DND-41 (cell line): Measurements from ENCODE around the gene SUPT20H.

Source experiments
- ATAC-seq: fragments of 200-7000 bp; cut with Tn5 transposase; 3 replicates; pipeline ENCODE4 v1.9.1; 2021; ENCODE audit warnings: low read depth; ENCODE audit not compliant: insufficient read depth
- DNase-seq: peaks from one replicate; pipeline ENCODE4 v3.0.0-alpha.2; 2020
- H2AFZ ChIP-seq: 2 replicates; pipeline ENCODE4 v1.6.0; 2012; ENCODE audit warnings: low read depth, low read length
- H3K27ac ChIP-seq: 2 replicates; pipeline ENCODE4 v1.5.1; 2012; ENCODE audit warnings: low read length, inconsistent platforms
- H3K27me3 ChIP-seq: fragments of 200-600 bp; sonication (generic); 2 replicates; pipeline ENCODE4 v1.6.0; 2012; ENCODE audit warnings: low read length, mild to moderate bottlenecking, inconsistent platforms; ENCODE audit not compliant: insufficient read depth, poor library complexity
- H3K36me3 ChIP-seq: 2 replicates; pipeline ENCODE4 v1.5.1; 2012; ENCODE audit warnings: low read length, inconsistent platforms; ENCODE audit not compliant: insufficient read depth
- H3K4me1 ChIP-seq: 2 replicates; pipeline ENCODE4 v1.5.1; 2012; ENCODE audit warnings: mild to moderate bottlenecking, low read length; ENCODE audit not compliant: insufficient read depth
- H3K4me2 ChIP-seq: 2 replicates; pipeline ENCODE4 v1.6.0; 2012; ENCODE audit warnings: mild to moderate bottlenecking, moderate library complexity, low read length, inconsistent platforms; ENCODE audit not compliant: insufficient read depth
- H3K4me3 ChIP-seq, 2 experiments: fragments of 200-600 bp in 1 of 2; shearing (Covaris generic) in 1 of 2; 2 replicates each; pipeline ENCODE4 v1.5.1; 2012 to 2016; ENCODE audit warnings: inconsistent platforms in 2 of 2, low read length in 2 of 2, mild to moderate bottlenecking in 2 of 2, low read depth in 1 of 2, moderate library complexity in 1 of 2
- H3K79me2 ChIP-seq: 2 replicates; pipeline ENCODE4 v1.6.0; 2012; ENCODE audit warnings: low read length, inconsistent platforms; ENCODE audit not compliant: insufficient read depth
- H3K9ac ChIP-seq: 2 replicates; pipeline ENCODE4 v1.6.0; 2012; ENCODE audit warnings: low read depth, mild to moderate bottlenecking, inconsistent platforms, low read length, moderate library complexity
- H3K9me3 ChIP-seq: 2 replicates; pipeline ENCODE4 v1.5.1; 2012; ENCODE audit warnings: low read length, moderate library complexity, mild to moderate bottlenecking, inconsistent platforms; ENCODE audit not compliant: insufficient read depth, severe bottlenecking
- H4K20me1 ChIP-seq: 2 replicates; pipeline ENCODE4 v1.6.0; 2012; ENCODE audit warnings: low read length; ENCODE audit not compliant: insufficient read depth
- CTCF ChIP-seq: IDR thresholded peaks from 2 replicates; pipeline ENCODE4 v1.5.1; 2012; ENCODE audit warnings: borderline replicate concordance, low read length, moderate library complexity, mild to moderate bottlenecking; ENCODE audit not compliant: poor library complexity, severe bottlenecking; ENCODE audit errors: extremely low read depth
- EZH2 ChIP-seq: IDR thresholded peaks from 3 replicates; pipeline ENCODE4 v1.6.1; 2012; ENCODE audit warnings: borderline replicate concordance, low read depth, mild to moderate bottlenecking, moderate library complexity, low read length, inconsistent platforms; ENCODE audit not compliant: severe bottlenecking

SUPT20H gene

GRCh38 chr13:36986462-36987240 is 72.8 kb downstream of the SUPT20H start:
- no peaks in the 10 kb centered on the region for H3K79me2 ChIP-seq
- H4K20me1 ChIP-seq, result no peaks in the 10 kb centered on the region
- H3K9ac ChIP-seq, result no peak overlapping the region
- no peak for DNase-seq
- no peak overlapping the region for H2AFZ ChIP-seq
- peaks cover 92% of the 10 kb centered on the region for H3K36me3 ChIP-seq
- no peak overlapping the region for H3K4me3 ChIP-seq
- no peak for ATAC-seq
- no peak overlapping the region for H3K4me2 ChIP-seq
- no peak for TF ChIP-seq CTCF
- no peak for TF ChIP-seq EZH2
- H3K27me3 ChIP-seq, result no peaks in the 10 kb centered on the region
- no peaks in the 10 kb centered on the region for H3K9me3 ChIP-seq
- no peak overlapping the region for H3K27ac ChIP-seq
- H3K4me1 ChIP-seq, result no peaks in the 10 kb centered on the region

DNA sequence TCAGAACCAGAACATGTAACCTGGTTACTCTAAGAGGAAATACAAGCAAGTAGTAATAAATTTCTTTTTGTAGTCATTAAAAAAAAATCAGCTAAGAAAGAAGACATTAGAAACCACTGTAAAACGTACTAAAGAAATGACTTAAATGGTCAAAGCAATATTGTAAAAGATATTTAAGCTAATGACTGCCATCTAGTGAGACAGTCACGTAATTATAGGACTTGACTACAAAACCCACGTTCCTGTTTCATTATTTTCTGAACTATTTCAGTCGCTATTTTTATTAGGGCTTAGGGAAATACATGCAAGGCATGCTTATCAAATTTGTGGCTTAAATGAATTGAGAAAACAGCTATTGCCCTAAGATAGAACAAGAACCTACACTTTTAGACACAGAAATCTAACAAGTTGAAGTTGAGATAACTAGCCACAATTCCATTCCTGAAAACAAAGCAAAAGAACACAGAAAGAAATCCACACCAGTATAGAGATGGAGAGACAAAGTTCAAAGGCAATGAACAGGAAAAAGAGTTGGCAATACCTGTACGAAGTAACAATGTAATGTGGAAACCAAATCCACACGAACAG is 78.2 kb downstream of the SUPT20H start:
- TF ChIP-seq CTCF (peak; percentile 58), EZH2 (no peak)
- no peak overlapping the region for H2AFZ ChIP-seq
- no peaks in the 10 kb centered on the region for H3K79me2 ChIP-seq
- no peaks in the 10 kb centered on the region for H4K20me1 ChIP-seq
- no peaks in the 10 kb centered on the region for H3K27me3 ChIP-seq
- peaks cover 85% of the 10 kb centered on the region for H3K36me3 ChIP-seq
- H3K27ac ChIP-seq, result no peak overlapping the region
- H3K9ac ChIP-seq, result no peak overlapping the region
- no peaks in the 10 kb centered on the region for H3K4me1 ChIP-seq
- ATAC-seq (peak; percentile 53; the same call in 2 of the 3 replicates), DNase-seq (no peak)
- no peaks in the 10 kb centered on the region for H3K9me3 ChIP-seq
- no peak overlapping the region for H3K4me3 ChIP-seq
- no peak overlapping the region for H3K4me2 ChIP-seq

- no peaks in the 10 kb centered on the region for H4K20me1 ChIP-seq
- no peak overlapping the region for H3K27ac ChIP-seq
- peaks cover 85% of the 10 kb centered on the region for H3K36me3 ChIP-seq
- peaks cover 2% of the 10 kb centered on the region for H3K9me3 ChIP-seq
- ATAC-seq (no peak), DNase-seq (no peak)
- H2AFZ ChIP-seq, result no peak overlapping the region
- no peak overlapping the region for H3K9ac ChIP-seq
- no peaks in the 10 kb centered on the region for H3K27me3 ChIP-seq
- H3K4me2 ChIP-seq, result no peak overlapping the region
- no peak for TF ChIP-seq EZH2
- no peak for TF ChIP-seq CTCF
- H3K79me2 ChIP-seq, result no peaks in the 10 kb centered on the region
- no peak overlapping the region for H3K4me3 ChIP-seq
- no peaks in the 10 kb centered on the region for H3K4me1 ChIP-seq
These were observed 80.0 kb downstream of the SUPT20H start for GRCh38 chr13:36979361-36980050.
